ENCODE data around the gene RND2.

RND2 gene

DNA sequence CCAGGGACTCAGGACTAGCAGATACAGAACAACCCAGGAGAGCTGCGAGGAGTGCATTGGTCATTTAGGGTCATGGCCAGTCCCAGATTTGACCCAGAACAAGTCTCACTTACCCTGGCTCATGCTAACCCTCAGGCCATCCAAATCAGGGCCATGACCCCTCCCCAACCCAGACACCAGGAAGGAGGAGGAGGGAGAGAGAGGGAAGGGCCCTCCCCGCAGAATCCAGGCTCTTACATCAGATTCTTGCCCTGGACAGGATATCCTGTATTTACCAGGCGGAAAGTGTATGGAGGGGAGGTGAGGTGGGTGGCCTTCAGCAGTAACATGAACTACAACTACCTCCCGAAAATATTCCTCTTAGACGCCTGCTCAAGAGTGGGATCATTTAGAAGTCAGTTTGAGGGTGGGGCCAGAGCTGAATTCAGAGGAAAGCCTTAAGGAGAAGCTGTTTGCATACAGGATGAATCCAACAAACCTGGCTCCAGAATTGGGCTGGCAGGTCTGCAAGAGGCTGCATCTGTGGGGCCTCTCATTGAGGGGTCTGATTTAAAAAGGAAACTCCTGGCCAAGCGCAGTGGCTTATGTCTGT, 4.9 kb upstream of the RND2 start:
- ChIA-PET POLR2A (interaction anchor here (0.5 to 1.0 kb wide), 2 partner anchors 8 to 125 kb away, joined by 3 read pairs; no protein-coding TSS in a partner anchor), CTCF (no interaction called here)
- no peak for DNase-seq (ENCODE audit: extremely low spot score)
- TF ChIP-seq, protein P1, sequence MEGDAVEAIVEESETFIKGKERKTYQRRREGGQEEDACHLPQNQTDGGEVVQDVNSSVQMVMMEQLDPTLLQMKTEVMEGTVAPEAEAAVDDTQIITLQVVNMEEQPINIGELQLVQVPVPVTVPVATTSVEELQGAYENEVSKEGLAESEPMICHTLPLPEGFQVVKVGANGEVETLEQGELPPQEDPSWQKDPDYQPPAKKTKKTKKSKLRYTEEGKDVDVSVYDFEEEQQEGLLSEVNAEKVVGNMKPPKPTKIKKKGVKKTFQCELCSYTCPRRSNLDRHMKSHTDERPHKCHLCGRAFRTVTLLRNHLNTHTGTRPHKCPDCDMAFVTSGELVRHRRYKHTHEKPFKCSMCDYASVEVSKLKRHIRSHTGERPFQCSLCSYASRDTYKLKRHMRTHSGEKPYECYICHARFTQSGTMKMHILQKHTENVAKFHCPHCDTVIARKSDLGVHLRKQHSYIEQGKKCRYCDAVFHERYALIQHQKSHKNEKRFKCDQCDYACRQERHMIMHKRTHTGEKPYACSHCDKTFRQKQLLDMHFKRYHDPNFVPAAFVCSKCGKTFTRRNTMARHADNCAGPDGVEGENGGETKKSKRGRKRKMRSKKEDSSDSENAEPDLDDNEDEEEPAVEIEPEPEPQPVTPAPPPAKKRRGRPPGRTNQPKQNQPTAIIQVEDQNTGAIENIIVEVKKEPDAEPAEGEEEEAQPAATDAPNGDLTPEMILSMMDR (IDR thresholded peaks at IDR 0.05; ENCODE audit: control extremely low read depth, extremely low read depth, low read depth, missing control alignments): no peak

DNA sequence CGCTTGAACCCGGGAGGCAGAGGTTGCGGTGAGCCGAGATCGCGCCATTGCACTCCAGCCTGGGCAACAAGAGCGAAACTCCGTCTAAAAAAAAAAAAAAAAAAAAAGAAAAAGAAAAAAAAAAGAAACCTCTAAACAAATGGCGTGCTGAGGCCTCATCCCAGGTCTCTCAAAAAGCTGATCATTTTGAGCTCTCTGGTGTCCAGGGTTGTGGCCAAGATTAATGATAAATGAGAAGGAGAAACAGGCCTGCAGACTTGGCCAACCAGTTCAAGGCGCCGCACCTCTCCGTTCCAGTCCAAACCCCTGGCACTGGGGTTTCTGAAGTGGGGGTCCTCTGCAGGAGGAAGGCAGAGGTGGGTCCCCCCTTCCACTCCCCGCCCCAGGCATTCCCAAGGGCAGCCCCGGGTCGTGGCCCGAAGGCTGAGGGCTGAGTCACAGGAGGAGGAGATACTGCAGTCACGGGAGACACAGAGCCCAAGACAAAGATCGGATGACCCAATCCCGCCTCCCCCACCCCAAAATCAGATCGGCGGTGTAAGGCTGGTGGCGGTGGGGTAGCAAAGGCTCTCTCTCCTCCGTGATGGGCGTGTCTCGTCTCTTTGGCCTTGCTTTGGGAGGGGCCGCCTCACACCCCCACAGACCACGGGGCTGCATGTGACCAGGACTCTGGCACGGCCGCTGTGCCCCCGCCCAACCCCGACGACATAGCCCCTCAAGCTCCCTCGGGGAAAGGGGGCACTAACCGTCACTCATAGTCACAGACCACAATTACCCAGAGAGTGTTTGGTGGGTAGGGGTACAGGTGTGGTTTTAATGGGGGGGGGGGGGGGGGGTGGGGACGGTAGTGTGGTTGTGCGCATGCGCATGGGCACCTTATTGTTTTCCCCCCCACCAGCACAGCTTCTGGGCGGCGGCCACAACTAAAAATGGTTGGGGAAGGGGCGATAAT, 4.0 kb upstream of the RND2 start:
- CTCF ChIA-PET: interaction anchor here (1.2 kb wide), 1 partner anchor 10 kb away, joined by 3 read pairs; no protein-coding TSS in a partner anchor
- POLR2A ChIA-PET: interaction anchor here (0.5 to 1.4 kb wide), 3 partner anchors 9 to 124 kb away, joined by 3 read pairs; partner anchors contain the start of gene RPL27
- TF ChIP-seq, protein P1 (IDR thresholded peaks at IDR 0.05; ENCODE audit: control extremely low read depth, extremely low read depth, low read depth, missing control alignments): no peak
- DNase-seq (ENCODE audit: extremely low spot score): peak; percentile 57

DNA sequence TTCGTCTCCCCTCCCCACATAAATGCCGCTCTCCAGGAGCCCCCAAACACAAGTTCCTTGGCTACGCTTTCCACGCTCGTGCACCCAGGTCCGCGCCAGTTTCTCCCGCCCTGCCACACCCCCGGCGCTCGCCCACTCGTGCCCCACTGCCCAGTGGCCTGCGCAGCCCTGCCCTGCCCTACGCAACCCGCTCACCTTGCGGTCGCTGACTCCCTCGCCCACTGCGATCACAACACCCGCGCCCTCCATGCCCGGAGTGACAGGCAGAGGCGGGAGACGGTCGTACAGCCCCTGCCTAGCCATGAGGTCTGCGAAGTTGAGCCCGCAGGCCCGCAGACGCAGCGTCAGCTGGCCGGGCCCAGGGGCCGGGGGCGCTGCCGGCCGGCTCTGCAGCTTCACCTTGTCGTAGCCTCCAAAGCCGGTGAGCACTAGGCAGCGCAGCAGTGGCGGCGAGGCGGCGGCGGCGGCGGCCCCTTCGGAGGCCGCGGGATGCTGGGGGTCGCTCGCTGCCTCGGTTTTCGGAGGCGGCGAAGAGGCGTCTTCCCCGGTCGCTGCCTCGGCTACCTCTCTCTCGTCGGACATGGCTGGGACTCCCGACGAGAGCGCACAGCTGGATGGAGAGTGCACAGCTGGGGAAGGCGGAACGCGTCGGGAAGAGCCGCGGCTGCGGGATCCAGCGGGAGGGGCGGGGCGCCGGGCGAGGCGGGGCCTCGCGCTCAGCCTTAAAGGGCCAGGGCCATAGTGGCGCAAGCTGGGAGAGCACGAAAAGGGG, 3.1 kb upstream of the RND2 start, which contains the start of gene VAT1:
Gene VAT1, minus strand, starts transcription at position 645 of the 772 bp plus-strand sequence. Its CDS starts 63 bp downstream, at position 582.
- ChIA-PET POLR2A (interaction anchor here (1.4 kb wide), 1 partner anchor 24 kb away, joined by 3 read pairs; the partner anchor contains the start of gene RPL27), CTCF (interaction anchor here (1.2 kb wide), 1 partner anchor 11 kb away, joined by 3 read pairs; no protein-coding TSS in a partner anchor)
- DNase-seq (ENCODE audit: extremely low spot score): peak; percentile 81
- TF ChIP-seq, protein P1 (IDR thresholded peaks at IDR 0.05; ENCODE audit: control extremely low read depth, extremely low read depth, low read depth, missing control alignments): no peak

DNA sequence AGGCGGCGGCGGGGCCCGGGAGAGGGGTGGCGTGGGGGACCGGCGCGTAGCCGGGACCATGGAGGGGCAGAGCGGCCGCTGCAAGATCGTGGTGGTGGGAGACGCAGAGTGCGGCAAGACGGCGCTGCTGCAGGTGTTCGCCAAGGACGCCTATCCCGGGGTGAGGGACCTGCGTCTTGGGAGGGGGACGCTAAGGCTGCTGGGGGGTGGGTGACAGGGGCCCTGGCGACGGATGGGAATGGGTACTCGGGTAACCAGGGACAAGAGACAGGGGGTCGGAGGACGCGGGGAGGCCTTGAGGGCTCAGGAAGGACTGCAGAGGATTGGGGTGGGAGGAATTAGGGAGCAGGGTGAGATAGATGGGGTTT, 243 bp downstream of the RND2 start:
- DNase-seq (ENCODE audit: extremely low spot score): no peak
- CTCF ChIA-PET: interaction anchor here (0.9 to 2.0 kb wide), 6 partner anchors 19 to 314 kb away, joined by 3 to 14 read pairs (median 5); no protein-coding TSS in a partner anchor
- POLR2A ChIA-PET: no interaction called here

DNA sequence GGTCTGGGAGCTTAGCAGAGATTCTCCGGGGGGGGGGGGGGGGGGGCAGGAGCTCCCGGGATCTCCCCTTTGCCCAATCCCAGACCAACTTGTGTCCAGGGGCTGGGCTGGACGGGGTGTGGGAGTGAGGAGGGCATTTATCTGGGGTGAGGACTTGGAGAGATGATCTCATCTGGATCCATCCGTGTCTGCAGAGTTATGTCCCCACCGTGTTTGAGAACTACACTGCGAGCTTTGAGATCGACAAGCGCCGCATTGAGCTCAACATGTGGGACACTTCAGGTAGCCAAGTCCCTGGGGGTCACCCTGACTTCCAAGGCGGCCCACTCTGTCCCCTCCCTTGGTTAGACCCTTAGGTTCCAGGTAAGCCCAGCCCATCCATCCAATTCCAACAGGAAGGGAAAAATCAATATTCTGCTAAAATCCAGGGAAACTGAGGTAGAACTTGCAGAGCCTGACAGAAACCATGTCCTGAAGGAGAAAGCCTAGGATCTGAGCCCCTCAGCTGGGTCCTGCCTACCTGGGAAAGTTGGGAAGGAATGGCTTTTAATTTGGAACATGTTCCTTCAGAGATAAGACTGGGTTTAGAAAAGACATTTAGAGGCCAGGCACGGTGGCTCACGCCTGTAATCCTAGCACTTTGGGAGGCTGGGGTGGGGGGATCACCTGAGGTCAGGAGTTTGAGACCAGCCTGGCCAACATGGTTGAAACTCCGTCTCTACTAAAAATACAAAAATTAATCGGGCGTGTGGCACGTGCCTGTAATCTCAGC, 921 bp downstream of the RND2 start:
- ChIA-PET CTCF (interaction anchor here (0.9 to 2.0 kb wide), 5 partner anchors 19 to 308 kb away, joined by 3 to 6 read pairs (median 4); partner anchors contain the start of gene RPL27), POLR2A (no interaction called here)

More for the DNA sequence above, 243 bp downstream of the RND2 start:
- TF ChIP-seq, protein P1 (IDR thresholded peaks at IDR 0.05; ENCODE audit: control extremely low read depth, extremely low read depth, low read depth, missing control alignments): no peak

More for the DNA sequence above, 921 bp downstream of the RND2 start:
- TF ChIP-seq, protein P1 (IDR thresholded peaks at IDR 0.05; ENCODE audit: control extremely low read depth, extremely low read depth, low read depth, missing control alignments): no peak
- DNase-seq (ENCODE audit: extremely low spot score): no peak
